Gastroesophageal sphincter (tissue), 3 donors: ENCODE results near the gene MLXIP.

Experiments
- CTCF ChIP-seq, 4 experiments: fragments of 200-600 bp in 2 of 4; fragments of 450-650 bp in 2 of 4; sonication (generic) in 1 of 4; IDR thresholded peaks; one replicate each; pipeline ENCODE4 v1.5.1; 2017 to 2019; ENCODE audit warnings: antibody characterized with exemption in 4 of 4, mild to moderate bottlenecking in 2 of 4, moderate library complexity in 2 of 4
- EP300 ChIP-seq: sonication (generic); formaldehyde crosslinking; IDR thresholded peaks from one replicate; pipeline ENCODE4 v1.6.1; 2017; ENCODE audit warnings: antibody characterized with exemption, mild to moderate bottlenecking

- no peak for TF ChIP-seq CTCF (IDR thresholded peaks at IDR 0.05)
- TF ChIP-seq EP300 = no peak
Measured at GRCh38 chr12:122035292-122035691, 43.3 kb upstream of the MLXIP start.
